ENCODE measurements around the gene EFNA2. TPM values are rescaled to one million over a fixed set of nuclear protein-coding genes. Genes with fewer than 3 reads are reported as not detected.

The EFNA2 gene
- polyA plus RNA-seq, 12 donors: 0.33 to 12.8 (median 1.5) TPM; not detected in 1

GRCh38 chr19:1248139-1248785, 37.4 kb upstream of the EFNA2 start, which contains the start of gene MIDN:
MIDN (plus strand) TSS chr19:1248583; CDS start chr19:1250297, 1,714 bp downstream.
- peak; percentile 89 for DNase-seq

- peak; percentile 86 for DNase-seq
Observed at GRCh38 chr19:1248786-1249297, 36.8 kb upstream of the EFNA2 start.

DNA sequence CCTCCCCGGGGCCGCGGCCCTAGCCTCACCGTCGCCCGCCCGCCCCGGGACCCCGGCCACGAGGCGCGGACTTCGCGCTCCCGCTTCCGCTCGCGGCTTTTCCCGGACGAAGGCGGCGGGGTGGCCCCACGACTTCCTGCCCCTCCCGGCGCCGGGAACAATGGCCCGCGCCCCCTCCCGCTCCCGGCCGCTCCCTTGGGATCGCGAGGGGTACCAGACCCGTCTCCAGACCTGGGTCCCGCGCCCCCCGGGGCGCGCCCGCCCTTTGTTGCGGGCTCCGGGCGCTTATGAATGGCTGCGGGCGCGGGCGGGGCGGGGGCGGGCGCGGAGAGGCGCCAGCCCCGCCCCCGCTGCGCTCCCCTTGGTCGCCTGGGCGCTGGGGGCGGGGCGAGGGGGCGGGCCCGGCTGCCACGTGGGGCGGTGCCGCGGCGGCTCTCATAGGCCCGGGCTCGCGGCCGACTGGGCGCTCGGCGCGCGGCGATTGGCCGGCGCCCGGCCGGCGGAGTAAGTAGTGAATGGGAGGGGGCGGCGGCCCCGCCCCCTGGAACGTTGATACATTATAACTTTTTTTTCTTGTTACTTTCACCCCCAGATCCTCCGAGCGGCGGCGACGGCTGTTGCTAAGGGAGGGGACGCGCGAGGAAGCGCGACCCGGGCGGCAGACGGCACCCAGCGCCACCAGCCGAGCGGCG, 36.2 kb upstream of the EFNA2 start:
- peak; percentile 91 for DNase-seq

DNA sequence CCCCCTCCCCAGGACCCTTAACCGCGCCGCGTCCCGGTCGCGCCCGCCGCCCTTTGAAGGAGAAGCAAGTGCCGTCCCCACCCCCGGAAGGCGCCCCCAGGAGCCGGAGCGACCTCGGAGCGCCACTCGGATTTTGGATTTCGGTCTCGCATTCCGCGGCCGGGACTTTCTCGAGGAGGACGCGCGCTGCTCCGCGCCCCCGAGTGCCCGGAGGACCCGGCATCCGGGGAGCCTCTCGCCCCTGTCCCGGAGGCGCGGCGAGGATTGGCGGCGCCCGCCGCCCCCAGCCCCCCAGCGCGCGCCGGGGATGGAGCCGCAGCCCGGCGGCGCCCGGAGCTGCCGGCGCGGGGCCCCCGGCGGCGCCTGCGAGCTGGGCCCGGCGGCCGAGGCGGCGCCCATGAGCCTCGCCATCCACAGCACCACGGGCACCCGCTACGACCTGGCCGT, 35.7 kb upstream of the EFNA2 start:
- no peak for DNase-seq

GRCh38 chr19:1250437-1251260, 35.0 kb upstream of the EFNA2 start:
- DNase-seq: no peak

GRCh38 chr19:1251330-1252220, 34.1 kb upstream of the EFNA2 start:
- DNase-seq: peak; percentile 67

GRCh38 chr19:1252221-1252820, 33.4 kb upstream of the EFNA2 start:
- DNase-seq: peak; percentile 76

- DNase-seq: peak; percentile 64
Observed at GRCh38 chr19:1252821-1253513, 32.7 kb upstream of the EFNA2 start.

DNA sequence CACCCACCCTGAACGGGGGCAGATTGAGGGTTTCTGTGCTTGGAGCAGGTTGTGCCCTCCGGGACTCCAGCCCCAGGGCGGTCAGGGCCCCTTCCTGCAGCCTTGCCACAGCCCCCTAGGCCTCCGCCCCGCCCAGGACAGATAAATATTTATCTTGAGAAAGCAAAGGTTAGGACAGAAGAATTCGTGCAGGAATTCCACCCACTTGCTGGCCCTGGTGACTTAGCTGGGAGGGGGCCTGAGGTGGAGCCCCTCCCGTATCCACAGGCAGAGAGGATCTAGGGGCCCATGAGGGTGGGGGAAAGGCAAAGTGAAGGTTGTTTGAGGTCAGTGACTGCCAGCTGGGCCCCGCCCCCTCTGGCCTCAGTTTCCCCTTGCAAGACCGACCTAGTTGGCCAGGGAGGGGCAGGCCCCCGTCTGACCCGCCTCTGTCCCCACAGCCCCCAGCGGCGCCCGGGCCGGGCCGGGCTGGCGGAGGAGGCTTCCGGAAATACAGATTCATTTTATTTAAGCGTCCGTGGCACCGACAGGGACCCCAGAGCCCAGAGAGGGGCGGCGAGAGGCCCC, 32.1 kb upstream of the EFNA2 start:
- DNase-seq: no peak

- no peak for DNase-seq
Observed at GRCh38 chr19:1254081-1254527, 31.6 kb upstream of the EFNA2 start.

GRCh38 chr19:1254530-1255185, 31.0 kb upstream of the EFNA2 start:
- no peak for DNase-seq

DNA sequence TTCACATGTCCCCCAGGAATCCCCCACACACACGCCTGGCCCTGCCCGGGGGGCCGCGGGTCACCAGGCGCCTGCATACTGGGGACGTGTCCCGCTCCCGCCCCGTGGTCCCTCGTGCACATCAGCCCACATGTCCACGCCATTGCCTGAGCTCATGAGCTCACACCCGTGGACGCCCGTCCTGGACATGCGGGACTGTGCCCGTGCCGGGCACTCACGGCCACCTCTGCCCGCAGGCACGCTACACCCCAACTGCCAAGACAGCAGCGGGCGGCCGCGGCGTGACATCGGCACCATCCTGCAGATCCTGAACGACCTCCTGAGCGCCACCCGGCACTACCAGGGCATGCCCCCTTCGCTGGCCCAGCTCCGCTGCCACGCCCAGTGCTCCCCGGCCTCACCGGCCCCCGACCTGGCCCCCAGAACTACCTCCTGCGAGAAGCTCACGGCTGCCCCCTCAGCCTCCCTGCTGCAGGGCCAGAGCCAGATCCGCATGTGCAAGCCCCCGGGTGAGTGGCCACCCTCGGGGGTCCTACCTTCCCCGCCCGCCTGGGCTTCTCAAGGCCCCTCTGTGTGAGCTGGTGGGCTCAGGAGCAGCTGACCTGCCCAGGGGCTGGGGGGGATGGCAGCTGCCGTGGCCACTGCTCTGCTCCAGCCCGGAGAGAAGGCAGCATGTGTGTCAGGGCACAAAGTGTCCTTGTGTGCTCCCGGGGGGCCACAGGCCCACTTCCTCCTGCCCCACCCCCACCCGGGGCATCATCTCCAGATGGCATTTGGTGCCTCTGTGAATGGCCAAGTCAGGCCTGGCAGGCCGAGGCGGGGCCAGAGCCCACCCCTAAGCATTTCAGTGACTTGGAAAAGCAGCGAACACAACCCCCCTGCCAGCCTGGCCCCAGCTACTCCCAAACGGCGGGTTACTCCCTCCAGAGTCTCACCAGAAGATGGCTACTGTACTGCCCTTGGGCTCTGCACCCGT, 30.2 kb upstream of the EFNA2 start:
- no peak for DNase-seq

DNA sequence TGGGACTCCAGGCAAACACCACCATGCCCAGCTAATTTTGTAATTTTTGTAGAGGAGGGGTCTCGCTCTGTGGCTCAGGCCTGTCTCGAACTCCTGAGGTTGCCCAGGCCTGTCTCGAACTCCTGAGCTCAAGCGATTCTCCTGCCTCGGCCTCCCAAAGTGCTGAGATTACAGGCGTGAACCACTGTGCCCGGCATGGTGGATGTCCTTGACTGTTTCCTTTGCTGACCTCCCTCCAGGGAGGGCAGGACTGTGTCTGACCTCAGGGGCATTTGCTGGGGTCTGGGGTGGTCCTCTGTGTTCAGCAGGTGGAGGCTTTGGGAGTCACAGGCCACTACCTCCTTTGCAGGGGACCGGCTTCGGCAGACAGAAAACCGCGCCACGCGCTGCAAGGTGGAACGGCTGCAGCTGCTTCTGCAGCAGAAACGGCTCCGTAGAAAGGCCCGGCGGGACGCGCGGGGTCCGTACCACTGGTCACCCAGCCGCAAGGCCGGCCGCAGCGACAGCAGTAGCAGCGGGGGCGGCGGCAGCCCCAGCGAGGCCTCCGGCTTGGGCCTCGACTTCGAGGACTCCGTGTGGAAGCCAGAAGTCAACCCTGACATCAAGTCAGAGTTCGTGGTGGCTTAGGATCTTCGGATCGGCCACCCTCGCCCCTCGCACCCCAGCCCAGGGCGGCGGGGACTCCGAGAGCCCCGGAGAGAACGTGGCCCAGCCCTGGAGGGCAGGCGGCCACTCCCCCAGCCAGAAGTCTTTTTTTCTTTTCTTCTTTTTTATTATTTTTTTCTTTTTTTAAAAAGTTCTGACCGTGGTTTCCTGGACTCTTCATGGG, 28.8 kb upstream of the EFNA2 start:
- DNase-seq: no peak

DNA sequence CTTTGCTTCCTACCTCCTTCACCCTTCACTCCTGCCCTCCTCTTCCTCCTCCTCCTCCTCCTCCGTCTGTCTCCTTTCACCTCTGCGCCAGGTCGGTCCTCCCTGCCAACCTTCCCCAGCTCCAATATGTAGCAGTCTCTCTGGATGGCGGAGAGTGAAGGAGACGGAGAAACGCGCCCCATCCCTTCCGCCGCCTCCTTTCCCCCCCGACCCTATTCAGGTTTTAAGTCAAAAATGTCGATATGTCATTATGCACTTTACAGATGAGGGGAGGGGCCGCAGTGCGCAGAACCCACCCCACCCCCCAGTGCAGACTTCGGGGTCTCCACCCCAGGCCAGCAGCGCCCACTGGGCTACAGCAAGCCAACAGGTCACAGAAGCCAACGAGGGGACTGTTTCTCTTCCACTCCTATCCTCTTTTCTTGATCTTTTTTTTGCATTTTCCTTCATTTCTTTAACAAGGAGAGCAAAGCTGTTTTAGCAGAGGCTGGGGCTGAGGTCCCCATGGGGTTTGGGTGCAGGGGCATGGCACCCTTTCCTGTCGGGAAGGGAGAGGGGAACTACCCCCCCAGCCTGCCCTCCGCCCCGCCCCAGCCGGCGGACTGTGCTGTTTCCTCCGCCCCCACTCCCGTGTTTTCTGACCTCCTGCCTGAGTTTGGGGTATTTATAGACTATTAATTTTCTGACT, 28.1 kb upstream of the EFNA2 start:
- DNase-seq: no peak

DNA sequence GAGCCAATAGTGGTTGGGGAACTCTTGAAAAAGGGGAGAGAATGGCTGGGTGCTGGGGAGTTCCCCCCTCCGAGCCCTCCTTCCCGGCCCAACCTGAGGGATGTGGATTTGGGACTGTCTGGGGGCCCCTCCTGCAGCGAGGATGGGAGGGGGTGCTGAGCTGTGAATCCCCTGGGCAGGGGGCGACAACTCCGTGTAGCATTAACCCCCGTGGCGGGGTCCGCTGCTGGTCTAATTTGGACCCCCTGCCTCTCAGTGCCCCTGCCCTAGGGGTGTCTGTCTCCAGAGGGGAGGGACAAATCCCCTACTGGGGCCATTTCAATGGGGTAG, 27.5 kb upstream of the EFNA2 start:
- no peak for DNase-seq

DNA sequence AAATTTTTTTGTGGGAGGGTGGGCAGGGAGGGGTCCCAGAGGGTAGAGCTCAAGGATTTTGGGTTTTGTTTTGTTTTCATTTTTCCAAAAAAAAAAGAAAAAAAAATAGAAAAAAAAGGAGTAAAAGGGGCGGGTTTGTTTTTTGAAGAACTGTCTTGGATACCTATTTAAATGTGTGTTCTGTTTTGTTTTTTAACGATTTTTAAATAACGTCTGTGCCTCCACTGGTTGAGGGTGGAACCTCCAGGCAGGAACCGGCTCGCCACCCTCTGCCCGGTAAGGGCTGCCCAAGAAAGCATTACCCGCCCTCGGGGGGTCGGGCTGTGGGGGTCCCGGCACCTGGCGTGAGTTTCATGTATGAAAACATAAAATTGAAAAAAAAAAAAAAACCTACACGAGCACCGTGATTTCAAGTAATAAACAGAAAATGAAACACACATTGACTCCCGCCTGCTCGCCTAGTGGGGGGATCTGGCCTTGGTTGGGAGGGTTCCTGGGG, 26.9 kb upstream of the EFNA2 start:
- no peak for DNase-seq
